ENCODE measurements around the gene CHRM4. TPM values are rescaled to one million over a fixed set of nuclear protein-coding genes. Genes with fewer than 3 reads are reported as not detected.

CHRM4 gene
- total RNA-seq, 1 donor from 2014 or later, result 0.27 TPM

DNA sequence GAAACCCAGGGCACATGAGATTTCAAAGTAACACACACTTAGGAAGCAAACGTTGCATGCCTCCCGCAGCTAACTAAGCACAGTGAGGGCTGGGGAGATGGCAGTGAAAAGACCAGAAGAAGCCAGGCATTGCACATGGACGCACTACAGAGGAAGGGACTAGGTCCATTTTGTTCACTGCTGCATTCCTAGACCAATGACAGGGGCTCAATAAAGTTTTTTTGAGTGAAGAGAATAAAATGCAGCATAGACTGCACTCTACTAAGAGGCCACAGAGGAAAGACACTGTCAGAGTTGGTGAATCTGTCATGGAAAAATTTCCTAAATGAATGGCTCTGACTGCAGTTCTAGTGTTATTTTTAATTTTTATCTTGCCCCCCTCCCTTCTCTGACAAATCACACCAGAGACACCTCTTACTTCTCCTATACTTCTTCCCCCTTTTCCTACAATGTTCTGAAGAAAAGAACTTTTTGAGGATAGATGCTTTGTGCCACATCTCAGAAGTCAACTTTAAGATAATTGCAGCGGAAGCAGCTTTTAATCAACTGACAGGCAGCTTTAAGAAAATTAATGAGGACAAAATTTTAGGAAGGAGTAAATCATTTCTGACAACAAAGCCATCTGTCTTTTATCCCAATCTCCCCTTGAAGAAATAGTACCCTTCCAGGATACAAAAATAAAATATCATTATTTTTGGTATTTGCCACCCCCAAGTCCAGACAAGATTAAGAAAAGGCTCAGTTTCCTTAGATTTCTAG is 34.8 kb upstream of the CHRM4 start:
- H3K27ac ChIP-seq (ENCODE audit: low read depth, low read length), result no peak overlapping the region
- H3K27ac Mint-ChIP-seq (ENCODE audit: unreplicated experiment), result no peak overlapping the region
- peaks cover 6% of the 10 kb centered on the region for H4K20me1 ChIP-seq (ENCODE audit: insufficient read depth, low read length)
- H3K27me3 Mint-ChIP-seq (ENCODE audit: low read depth, unreplicated experiment), result no peaks in the 10 kb centered on the region
- H3K9ac ChIP-seq (ENCODE audit: low read length), result no peak overlapping the region
- peaks cover 20% of the 10 kb centered on the region for H3K36me3 Mint-ChIP-seq (ENCODE audit: low read depth, unreplicated experiment)
- H3K79me2 ChIP-seq (ENCODE audit: insufficient read depth, low read length), result no peaks in the 10 kb centered on the region
- DNase-seq (ENCODE audit: low read depth), result no peak
- H3K4me1 ChIP-seq (ENCODE audit: insufficient read depth, low read length), result no peaks in the 10 kb centered on the region
- H3K9me3 ChIP-seq (ENCODE audit: insufficient read depth, low read depth, low read length), result no peaks in the 10 kb centered on the region
- H3K4me1 Mint-ChIP-seq (ENCODE audit: low read depth, unreplicated experiment), result peaks cover 16% of the 10 kb centered on the region
- no peaks in the 10 kb centered on the region for H3K27me3 ChIP-seq (ENCODE audit: insufficient read depth, low read length)
- peaks cover 10% of the 10 kb centered on the region for H3K36me3 ChIP-seq (ENCODE audit: insufficient read depth, low read length)
- FAIRE-seq, result no peak
- H3K9me3 Mint-ChIP-seq (ENCODE audit: unreplicated experiment), result no peaks in the 10 kb centered on the region
- H3K4me3 ChIP-seq (ENCODE audit: insufficient read depth, low read depth, low read length), result no peak overlapping the region
- H3K4me2 ChIP-seq (ENCODE audit: low read length), result no peak overlapping the region
- no peak overlapping the region for H2AFZ ChIP-seq (ENCODE audit: low read depth, low read length)
- no peak overlapping the region for H3K4me3 Mint-ChIP-seq (ENCODE audit: unreplicated experiment)
- TF ChIP-seq EZH2 (IDR thresholded peaks at IDR 0.05; ENCODE audit: insufficient read depth, low read length), result no peak
- TF ChIP-seq, protein P1, sequence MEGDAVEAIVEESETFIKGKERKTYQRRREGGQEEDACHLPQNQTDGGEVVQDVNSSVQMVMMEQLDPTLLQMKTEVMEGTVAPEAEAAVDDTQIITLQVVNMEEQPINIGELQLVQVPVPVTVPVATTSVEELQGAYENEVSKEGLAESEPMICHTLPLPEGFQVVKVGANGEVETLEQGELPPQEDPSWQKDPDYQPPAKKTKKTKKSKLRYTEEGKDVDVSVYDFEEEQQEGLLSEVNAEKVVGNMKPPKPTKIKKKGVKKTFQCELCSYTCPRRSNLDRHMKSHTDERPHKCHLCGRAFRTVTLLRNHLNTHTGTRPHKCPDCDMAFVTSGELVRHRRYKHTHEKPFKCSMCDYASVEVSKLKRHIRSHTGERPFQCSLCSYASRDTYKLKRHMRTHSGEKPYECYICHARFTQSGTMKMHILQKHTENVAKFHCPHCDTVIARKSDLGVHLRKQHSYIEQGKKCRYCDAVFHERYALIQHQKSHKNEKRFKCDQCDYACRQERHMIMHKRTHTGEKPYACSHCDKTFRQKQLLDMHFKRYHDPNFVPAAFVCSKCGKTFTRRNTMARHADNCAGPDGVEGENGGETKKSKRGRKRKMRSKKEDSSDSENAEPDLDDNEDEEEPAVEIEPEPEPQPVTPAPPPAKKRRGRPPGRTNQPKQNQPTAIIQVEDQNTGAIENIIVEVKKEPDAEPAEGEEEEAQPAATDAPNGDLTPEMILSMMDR (IDR thresholded peaks at IDR 0.05; ENCODE audit: insufficient read depth, low read depth, low read length), result no peak

DNA sequence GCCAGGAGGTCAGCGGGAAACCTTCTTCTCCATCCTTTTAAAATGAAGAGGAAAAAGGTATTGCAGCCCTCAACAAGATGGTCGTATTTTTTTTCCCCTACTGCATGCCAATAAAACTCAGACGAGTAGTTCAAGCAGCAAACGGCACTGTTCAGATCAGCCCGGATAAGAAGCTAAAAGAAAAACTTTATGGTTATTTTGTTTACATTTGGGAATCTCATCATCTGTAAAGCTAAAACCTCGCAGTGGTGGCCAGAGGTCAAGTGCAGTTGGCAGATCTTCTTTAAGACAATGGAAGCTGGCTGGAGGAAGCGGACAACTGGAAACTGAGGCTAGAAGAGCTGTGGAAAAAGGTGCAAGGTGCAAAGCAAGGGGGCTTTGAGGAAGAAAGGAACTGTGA is 31.0 kb upstream of the CHRM4 start:
- no peak for DNase-seq (ENCODE audit: low read depth)
- no peak overlapping the region for H3K9ac ChIP-seq (ENCODE audit: low read length)
- no peaks in the 10 kb centered on the region for H3K79me2 ChIP-seq (ENCODE audit: insufficient read depth, low read length)
- H3K27me3 ChIP-seq (ENCODE audit: insufficient read depth, low read length), result no peaks in the 10 kb centered on the region
- no peak overlapping the region for H3K27ac ChIP-seq (ENCODE audit: low read depth, low read length)
- no peak overlapping the region for H3K4me3 ChIP-seq (ENCODE audit: insufficient read depth, low read depth, low read length)
- no peaks in the 10 kb centered on the region for H3K9me3 ChIP-seq (ENCODE audit: insufficient read depth, low read depth, low read length)
- no peak overlapping the region for H2AFZ ChIP-seq (ENCODE audit: low read depth, low read length)
- H3K36me3 ChIP-seq (ENCODE audit: insufficient read depth, low read length), result peaks cover 2% of the 10 kb centered on the region
- Mint-ChIP-seq H3K4me1 (ENCODE audit: low read depth, unreplicated experiment) (peaks cover 6% of the 10 kb centered on the region), H3K36me3 (ENCODE audit: low read depth, unreplicated experiment) (peaks cover 25% of the 10 kb centered on the region), H3K27me3 (ENCODE audit: low read depth, unreplicated experiment) (no peaks in the 10 kb centered on the region), H3K27ac (ENCODE audit: unreplicated experiment) (no peak overlapping the region), H3K9me3 (ENCODE audit: unreplicated experiment) (no peaks in the 10 kb centered on the region), H3K4me3 (ENCODE audit: unreplicated experiment) (no peak overlapping the region)
- no peak for FAIRE-seq
- no peak overlapping the region for H3K4me2 ChIP-seq (ENCODE audit: low read length)
- TF ChIP-seq EZH2 (IDR thresholded peaks at IDR 0.05; ENCODE audit: insufficient read depth, low read length), result no peak
- TF ChIP-seq, protein P1 (IDR thresholded peaks at IDR 0.05; ENCODE audit: insufficient read depth, low read depth, low read length), result no peak
- peaks cover 20% of the 10 kb centered on the region for H4K20me1 ChIP-seq (ENCODE audit: insufficient read depth, low read length)
- H3K4me1 ChIP-seq (ENCODE audit: insufficient read depth, low read length), result no peaks in the 10 kb centered on the region

DNA sequence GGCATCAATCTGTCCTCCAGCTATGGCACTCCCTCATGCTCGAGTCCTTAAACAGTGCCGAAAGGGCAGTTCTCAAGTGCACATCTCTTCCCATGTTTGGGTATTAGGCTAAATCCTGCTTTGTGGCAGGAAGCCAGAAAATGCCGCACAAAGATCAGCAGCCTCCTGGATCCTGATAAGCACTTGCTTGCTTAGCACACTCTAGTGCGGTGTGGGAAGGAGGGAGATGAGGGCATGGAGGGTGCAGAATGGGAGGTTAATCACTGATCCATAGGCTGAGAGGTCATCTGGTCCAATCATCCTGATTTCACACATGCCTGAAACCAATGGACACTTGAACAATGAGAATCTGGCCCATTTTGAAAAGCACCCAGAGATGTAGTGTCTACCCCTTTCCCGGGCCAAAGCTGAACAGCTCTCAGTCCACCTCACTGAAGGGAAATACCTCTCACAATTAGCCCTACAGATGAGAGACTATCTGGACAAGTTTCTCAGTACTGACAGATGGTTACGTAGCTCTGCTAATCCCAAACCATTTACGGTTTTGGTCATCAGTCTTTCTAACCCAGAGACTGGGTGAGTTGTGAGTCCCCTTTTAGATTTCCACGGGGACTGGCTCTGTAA is 29.8 kb upstream of the CHRM4 start:
- Histone ChIP-seq H4K20me1 (ENCODE audit: insufficient read depth, low read length) (peaks cover 25% of the 10 kb centered on the region), H3K27me3 (ENCODE audit: insufficient read depth, low read length) (no peaks in the 10 kb centered on the region), H2AFZ (ENCODE audit: low read depth, low read length) (no peak overlapping the region), H3K9me3 (ENCODE audit: insufficient read depth, low read depth, low read length) (no peaks in the 10 kb centered on the region), H3K4me3 (ENCODE audit: insufficient read depth, low read depth, low read length) (no peak overlapping the region), H3K4me1 (ENCODE audit: insufficient read depth, low read length) (no peaks in the 10 kb centered on the region), H3K9ac (ENCODE audit: low read length) (no peak overlapping the region), H3K36me3 (ENCODE audit: insufficient read depth, low read length) (peaks cover 4% of the 10 kb centered on the region), H3K4me2 (ENCODE audit: low read length) (no peak overlapping the region), H3K27ac (ENCODE audit: low read depth, low read length) (no peak overlapping the region), H3K79me2 (ENCODE audit: insufficient read depth, low read length) (no peaks in the 10 kb centered on the region)
- Mint-ChIP-seq H3K36me3 (ENCODE audit: low read depth, unreplicated experiment) (peaks cover 26% of the 10 kb centered on the region), H3K27ac (ENCODE audit: unreplicated experiment) (no peak overlapping the region), H3K9me3 (ENCODE audit: unreplicated experiment) (no peaks in the 10 kb centered on the region), H3K4me3 (ENCODE audit: unreplicated experiment) (no peak overlapping the region), H3K27me3 (ENCODE audit: low read depth, unreplicated experiment) (no peaks in the 10 kb centered on the region), H3K4me1 (ENCODE audit: low read depth, unreplicated experiment) (no peaks in the 10 kb centered on the region)
- FAIRE-seq (no peak), DNase-seq (ENCODE audit: low read depth) (no peak)
- no peak for TF ChIP-seq EZH2 (IDR thresholded peaks at IDR 0.05; ENCODE audit: insufficient read depth, low read length)
